Bronchial epithelial cell (primary cell): ENCODE measurements around the gene D2HGDH. TPM values are rescaled to one million over a fixed set of nuclear protein-coding genes. Genes with fewer than 3 reads are reported as not detected.
"Not testable (repeated sequence)": the region's sequence is repeated elsewhere in the genome, so short reads cannot be mapped to it uniquely, and the experiment has no call there.

Source experiments
- DNase-seq: peaks from one replicate; pipeline ENCODE4 v3.0.0-alpha.2; 2010; ENCODE audit warnings: low read depth
- FAIRE-seq: peaks from 2 replicates; lab custom pipeline; 2011; peaks lifted over from hg19 to GRCh38; lab: Jason Lieb, UNC
- H3K27me3 ChIP-seq: 2 replicates; pipeline ENCODE4 v1.5.1; 2011; ENCODE audit warnings: low read length; ENCODE audit not compliant: control insufficient read depth, insufficient read depth
- H3K36me3 ChIP-seq: 2 replicates; pipeline ENCODE4 v1.5.1; 2011; ENCODE audit warnings: low read length; ENCODE audit not compliant: control insufficient read depth, insufficient read depth
- H3K4me3 ChIP-seq: 2 replicates; pipeline ENCODE4 v1.5.1; 2011; ENCODE audit warnings: mild to moderate bottlenecking, low read depth, low read length, control low read depth
- total RNA-seq: library from RNA; depleted of rRNA; stranded (reverse); fragments of >200 nt; gene quantifications from 2 replicates; pipeline ENCODE4 v1.2.1, GENCODE V29; 2014
- TF ChIP-seq, protein P1 (sequence below): IDR thresholded peaks from 2 replicates; pipeline ENCODE4 v1.5.1; 2011; ENCODE audit warnings: mild to moderate bottlenecking, moderate library complexity, low read length, control low read depth, inconsistent platforms; ENCODE audit not compliant: insufficient read depth, severe bottlenecking

The D2HGDH gene
- total RNA-seq, 1 donor from 2014 or later, result 10.3 TPM

DNA sequence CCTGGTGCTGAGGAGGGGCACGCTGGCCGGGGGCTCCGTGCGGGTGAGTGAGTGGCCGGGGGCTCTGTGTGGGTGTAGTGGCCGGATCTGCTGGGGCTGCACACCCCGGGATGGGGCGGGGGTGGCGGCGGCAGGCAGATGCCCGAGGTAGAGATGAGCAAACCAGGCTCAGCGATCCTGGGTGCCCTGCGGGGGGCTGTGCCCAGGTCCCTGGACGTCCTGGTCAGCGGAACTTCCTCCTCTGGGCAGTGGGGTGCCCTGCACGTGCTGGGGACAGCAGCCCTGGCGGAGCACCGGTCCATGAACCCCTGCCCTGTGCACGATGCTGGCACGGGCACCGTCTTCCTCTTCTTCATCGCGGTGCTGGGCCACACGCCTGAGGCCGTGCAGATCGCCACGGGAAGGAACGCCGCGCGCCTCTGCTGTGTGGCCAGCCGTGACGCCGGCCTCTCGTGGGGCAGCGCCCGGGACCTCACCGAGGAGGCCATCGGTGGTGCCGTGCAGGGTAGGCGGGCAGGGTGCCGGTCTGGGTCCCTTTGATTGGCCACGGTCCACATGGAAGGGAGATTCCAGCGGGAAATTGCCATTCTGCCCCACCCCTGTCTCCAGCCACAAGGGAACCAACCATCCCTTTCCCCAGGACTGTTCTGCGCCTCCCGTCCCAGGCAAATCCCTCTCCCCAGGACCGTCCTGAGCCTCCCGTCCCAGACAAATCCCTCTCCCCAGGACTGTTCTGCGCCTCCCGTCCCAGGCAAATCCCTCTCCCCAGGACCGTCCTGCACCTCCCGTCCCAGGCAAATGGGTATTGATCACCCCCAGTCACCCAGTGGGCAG, 80.4 kb downstream of the D2HGDH start:
- no peaks in the 10 kb centered on the region for H3K27me3 ChIP-seq
- DNase-seq (no peak), FAIRE-seq (no peak)
- TF ChIP-seq, protein P1, sequence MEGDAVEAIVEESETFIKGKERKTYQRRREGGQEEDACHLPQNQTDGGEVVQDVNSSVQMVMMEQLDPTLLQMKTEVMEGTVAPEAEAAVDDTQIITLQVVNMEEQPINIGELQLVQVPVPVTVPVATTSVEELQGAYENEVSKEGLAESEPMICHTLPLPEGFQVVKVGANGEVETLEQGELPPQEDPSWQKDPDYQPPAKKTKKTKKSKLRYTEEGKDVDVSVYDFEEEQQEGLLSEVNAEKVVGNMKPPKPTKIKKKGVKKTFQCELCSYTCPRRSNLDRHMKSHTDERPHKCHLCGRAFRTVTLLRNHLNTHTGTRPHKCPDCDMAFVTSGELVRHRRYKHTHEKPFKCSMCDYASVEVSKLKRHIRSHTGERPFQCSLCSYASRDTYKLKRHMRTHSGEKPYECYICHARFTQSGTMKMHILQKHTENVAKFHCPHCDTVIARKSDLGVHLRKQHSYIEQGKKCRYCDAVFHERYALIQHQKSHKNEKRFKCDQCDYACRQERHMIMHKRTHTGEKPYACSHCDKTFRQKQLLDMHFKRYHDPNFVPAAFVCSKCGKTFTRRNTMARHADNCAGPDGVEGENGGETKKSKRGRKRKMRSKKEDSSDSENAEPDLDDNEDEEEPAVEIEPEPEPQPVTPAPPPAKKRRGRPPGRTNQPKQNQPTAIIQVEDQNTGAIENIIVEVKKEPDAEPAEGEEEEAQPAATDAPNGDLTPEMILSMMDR, result no peak
- no peak overlapping the region for H3K4me3 ChIP-seq
- H3K36me3 ChIP-seq, result no peaks in the 10 kb centered on the region

DNA sequence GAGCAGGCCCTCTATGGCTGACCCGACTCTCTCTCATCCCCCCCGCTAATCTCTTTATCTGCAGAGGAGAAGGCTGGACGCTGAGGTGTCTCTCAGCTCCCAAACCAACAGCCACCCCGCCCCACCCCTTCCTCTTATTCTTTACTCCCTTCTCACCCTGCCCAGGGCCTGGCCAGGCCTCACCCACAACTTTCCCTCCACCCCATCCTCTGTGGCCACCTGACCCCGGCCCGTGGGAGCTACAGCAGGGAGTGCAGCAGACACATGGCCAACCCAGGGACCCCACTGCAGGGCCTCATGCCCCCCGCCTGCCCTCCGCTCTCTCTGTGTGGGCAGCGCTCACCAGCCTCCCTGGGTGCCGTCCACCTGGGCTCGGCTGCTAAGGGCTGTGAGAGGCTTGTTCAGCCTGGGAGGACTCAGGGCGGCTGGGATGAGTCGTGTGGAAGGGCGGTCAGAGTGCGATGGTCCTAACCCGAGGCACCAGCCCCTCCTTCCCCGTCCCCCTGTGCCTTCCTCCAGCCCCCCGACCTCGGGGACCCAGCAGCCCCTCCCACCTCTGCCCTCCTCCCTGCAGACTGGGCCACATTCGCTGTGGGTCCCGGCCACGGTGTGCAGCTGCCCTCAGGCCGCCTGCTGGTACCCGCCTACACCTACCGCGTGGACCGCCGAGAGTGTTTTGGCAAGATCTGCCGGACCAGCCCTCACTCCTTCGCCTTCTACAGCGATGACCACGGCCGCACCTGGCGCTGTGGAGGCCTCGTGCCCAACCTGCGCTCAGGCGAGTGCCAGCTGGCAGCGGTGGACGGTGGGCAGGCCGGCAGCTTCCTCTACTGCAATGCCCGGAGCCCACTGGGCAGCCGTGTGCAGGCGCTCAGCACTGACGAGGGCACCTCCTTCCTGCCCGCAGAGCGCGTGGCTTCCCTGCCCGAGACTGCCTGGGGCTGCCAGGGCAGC, 81.3 kb downstream of the D2HGDH start:
- TF ChIP-seq, protein P1, result no peak
- no peaks in the 10 kb centered on the region for H3K27me3 ChIP-seq
- H3K36me3 ChIP-seq, result no peaks in the 10 kb centered on the region
- H3K4me3 ChIP-seq, result no peak overlapping the region
- DNase-seq, result no peak
- no peak for FAIRE-seq

DNA sequence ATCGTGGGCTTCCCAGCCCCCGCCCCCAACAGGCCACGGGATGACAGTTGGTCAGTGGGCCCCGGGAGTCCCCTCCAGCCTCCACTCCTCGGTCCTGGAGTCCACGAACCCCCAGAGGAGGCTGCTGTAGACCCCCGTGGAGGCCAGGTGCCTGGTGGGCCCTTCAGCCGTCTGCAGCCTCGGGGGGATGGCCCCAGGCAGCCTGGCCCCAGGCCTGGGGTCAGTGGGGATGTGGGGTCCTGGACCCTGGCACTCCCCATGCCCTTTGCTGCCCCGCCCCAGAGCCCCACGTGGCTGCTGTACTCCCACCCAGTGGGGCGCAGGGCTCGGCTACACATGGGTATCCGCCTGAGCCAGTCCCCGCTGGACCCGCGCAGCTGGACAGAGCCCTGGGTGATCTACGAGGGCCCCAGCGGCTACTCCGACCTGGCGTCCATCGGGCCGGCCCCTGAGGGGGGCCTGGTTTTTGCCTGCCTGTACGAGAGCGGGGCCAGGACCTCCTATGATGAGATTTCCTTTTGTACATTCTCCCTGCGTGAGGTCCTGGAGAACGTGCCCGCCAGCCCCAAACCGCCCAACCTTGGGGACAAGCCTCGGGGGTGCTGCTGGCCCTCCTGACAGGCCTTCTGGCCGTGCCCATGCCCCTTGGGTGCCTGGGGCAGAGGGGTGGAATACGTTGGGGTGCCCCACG, 82.1 kb downstream of the D2HGDH start:
- TF ChIP-seq, protein P1, result no peak
- Histone ChIP-seq H3K36me3 (no peaks in the 10 kb centered on the region), H3K27me3 (no peaks in the 10 kb centered on the region), H3K4me3 (no peak overlapping the region)
- DNase-seq, result no peak
- FAIRE-seq, result no peak

DNA sequence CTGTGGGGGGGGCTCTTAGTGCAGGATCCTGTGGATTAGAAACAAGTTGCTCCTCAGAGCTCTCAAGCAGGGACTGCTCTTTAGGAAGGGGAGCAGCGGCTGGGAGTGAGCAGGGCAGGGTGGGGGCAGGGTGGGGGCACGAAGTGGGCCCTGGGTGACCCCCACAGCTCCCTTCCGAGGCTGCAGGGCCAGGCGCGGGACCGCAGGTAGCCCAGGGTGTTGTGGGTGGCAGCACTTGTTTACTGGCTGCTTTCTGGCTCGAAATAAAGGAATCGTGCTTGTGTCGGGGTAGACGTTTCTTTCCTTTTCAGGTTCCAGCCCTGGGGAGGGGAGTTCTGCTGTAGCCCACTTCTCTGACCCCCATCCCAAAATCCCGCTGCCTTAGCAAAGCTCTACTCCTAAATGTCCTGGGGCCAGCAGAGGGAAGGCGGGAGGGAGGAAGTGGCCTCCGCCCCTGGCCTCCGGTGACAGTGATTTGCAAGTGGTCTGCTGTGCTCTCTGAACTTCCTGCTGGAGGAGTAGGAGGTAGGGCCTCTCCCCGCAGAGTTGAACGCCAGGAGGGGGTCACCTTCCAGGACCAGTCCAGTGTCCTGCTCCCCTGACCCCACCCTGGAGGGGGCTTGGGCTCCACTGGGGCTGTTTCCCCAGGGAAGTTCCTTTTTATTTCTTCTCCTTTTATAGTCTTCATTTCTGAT, 82.8 kb downstream of the D2HGDH start:
- Histone ChIP-seq H3K27me3 (no peaks in the 10 kb centered on the region), H3K36me3 (no peaks in the 10 kb centered on the region), H3K4me3 (no peak overlapping the region)
- DNase-seq, result no peak
- TF ChIP-seq, protein P1, result no peak
- no peak for FAIRE-seq

DNA sequence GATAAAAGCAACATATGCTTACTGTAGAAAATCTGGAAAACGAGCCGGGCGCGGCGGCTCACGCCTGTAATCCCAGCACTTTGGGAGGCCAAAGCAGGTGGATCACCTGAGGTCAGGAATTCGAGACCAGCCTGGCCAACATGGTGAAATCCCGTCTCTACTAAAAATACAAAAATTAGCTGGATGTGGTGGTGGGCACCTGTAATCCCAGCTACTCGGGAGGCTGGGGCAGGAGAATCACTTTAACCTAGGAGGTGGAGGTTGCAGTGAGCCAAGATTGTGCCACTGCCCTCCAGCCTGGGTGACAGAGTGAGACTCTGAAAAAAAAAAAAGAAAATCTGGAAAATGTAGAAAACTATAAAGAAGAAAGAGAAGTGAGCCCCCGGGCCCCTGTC, 83.4 kb downstream of the D2HGDH start:
- not testable (repeated sequence) for H3K4me3 ChIP-seq, DNase-seq, H3K36me3 ChIP-seq, FAIRE-seq, H3K27me3 ChIP-seq

Other genes starting within 250 kb of the D2HGDH start
- 196 and 218 TPM in 2 replicates for gene STK25, start 226.0 kb upstream of the D2HGDH start, total RNA-seq
- 18.4 and 19.5 TPM in 2 replicates for gene BOK, start 175.9 kb upstream of the D2HGDH start, total RNA-seq
- 50.2 and 54.8 TPM in 2 replicates for gene THAP4, start 97.5 kb upstream of the D2HGDH start, total RNA-seq
- gene ATG4B, start 96.9 kb upstream of the D2HGDH start, total RNA-seq, result 51.3 and 66.6 TPM in 2 replicates
- 10.6 and 21.1 TPM in 2 replicates for gene DTYMK, start 47.8 kb upstream of the D2HGDH start, total RNA-seq
- 19.7 and 27.1 TPM in 2 replicates for gene ING5, start 32.6 kb upstream of the D2HGDH start, total RNA-seq
- not detected in 2 replicates for gene GAL3ST2, start 42.2 kb downstream of the D2HGDH start, total RNA-seq
- gene NEU4, start 74.6 kb downstream of the D2HGDH start, total RNA-seq, result not detected in 2 replicates
- not detected in 2 replicates for gene PDCD1, start 124.3 kb downstream of the D2HGDH start, total RNA-seq
- gene RTP5, start 135.1 kb downstream of the D2HGDH start, total RNA-seq, result not detected in 2 replicates